OCI-LY1 (cell line): ENCODE results near the gene APBA1.

Experiments used
- EZH2 ChIP-seq: fragments of 200-600 bp; sonication (generic), shearing (Covaris generic); IDR thresholded peaks from 2 replicates; pipeline ENCODE4 v1.8.0; 2017; ENCODE audit warnings: borderline replicate concordance, mixed run types, mild to moderate bottlenecking, antibody characterized with exemption, low read length, moderate library complexity, mixed read lengths
- TF ChIP-seq, protein P1 (sequence below): fragments of 200-600 bp; sonication (generic), shearing (Covaris generic); IDR thresholded peaks from 2 replicates; pipeline ENCODE4 v1.5.1; 2017; ENCODE audit warnings: mild to moderate bottlenecking, antibody characterized with exemption, low read length, moderate library complexity, mixed read lengths

DNA sequence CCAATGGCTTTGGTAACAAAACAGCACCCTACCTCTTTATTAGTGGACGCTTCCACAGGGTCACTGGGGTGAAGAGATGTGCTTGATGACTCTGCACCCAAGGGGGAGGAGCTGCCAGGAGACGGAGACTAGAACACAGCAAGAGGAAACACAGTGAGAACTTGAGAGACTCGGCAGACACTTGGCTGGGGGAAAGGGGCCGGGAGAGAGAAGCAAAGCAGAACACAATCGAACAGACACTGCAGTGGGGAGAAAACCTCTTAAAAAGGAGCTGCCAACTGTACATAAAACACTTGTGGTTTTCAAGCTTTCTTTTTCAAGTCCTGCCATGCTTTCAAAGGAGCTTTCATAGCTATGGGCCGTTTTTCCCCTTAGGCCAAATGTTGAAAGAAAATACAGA lies 196.2 kb downstream of the APBA1 start:
- TF ChIP-seq, protein P1, sequence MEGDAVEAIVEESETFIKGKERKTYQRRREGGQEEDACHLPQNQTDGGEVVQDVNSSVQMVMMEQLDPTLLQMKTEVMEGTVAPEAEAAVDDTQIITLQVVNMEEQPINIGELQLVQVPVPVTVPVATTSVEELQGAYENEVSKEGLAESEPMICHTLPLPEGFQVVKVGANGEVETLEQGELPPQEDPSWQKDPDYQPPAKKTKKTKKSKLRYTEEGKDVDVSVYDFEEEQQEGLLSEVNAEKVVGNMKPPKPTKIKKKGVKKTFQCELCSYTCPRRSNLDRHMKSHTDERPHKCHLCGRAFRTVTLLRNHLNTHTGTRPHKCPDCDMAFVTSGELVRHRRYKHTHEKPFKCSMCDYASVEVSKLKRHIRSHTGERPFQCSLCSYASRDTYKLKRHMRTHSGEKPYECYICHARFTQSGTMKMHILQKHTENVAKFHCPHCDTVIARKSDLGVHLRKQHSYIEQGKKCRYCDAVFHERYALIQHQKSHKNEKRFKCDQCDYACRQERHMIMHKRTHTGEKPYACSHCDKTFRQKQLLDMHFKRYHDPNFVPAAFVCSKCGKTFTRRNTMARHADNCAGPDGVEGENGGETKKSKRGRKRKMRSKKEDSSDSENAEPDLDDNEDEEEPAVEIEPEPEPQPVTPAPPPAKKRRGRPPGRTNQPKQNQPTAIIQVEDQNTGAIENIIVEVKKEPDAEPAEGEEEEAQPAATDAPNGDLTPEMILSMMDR = no peak
- no peak for TF ChIP-seq EZH2
